Tibial nerve (tissue), 3 donors: ENCODE results near the gene NYAP2.

Experiments used
- CTCF ChIP-seq, 5 experiments: fragments of 200-600 bp in 3 of 5; fragments of 450-650 bp in 2 of 5; sonication (generic) in 3 of 5; IDR thresholded peaks; one replicate each; pipeline ENCODE4 v1.5.1; 2016 to 2019; ENCODE audit warnings: antibody characterized with exemption in 5 of 5, mild to moderate bottlenecking in 3 of 5, moderate library complexity in 2 of 5
- POLR2A ChIP-seq, 2 donors: fragments of 450-650 bp; IDR thresholded peaks; one replicate each; pipeline ENCODE4 v1.6.1; 2017; ENCODE audit warnings: antibody characterized with exemption in 2 of 2, mild to moderate bottlenecking in 2 of 2, moderate library complexity in 2 of 2

GRCh38 chr2:225437319-225437718, 37.8 kb downstream of the NYAP2 start:
- TF ChIP-seq CTCF (IDR thresholded peaks at IDR 0.05) (no peak), POLR2A (IDR thresholded peaks at IDR 0.05) (no peak)
